Nephron (organoid): ENCODE results near the gene RNF166.

Source experiments
- H3K27ac Mint-ChIP-seq, 3 experiments: 2 replicates each; pipeline ENCODE4 v1.8.0; 2020; ENCODE audit warnings: mixed read lengths in 3 of 3, mild to moderate bottlenecking in 2 of 3, moderate library complexity in 1 of 3
- H3K27me3 Mint-ChIP-seq: 2 replicates; pipeline ENCODE4 v1.8.0; 2021; ENCODE audit warnings: low read depth, mild to moderate bottlenecking, moderate library complexity, mixed read lengths
- H3K36me3 Mint-ChIP-seq: 2 replicates; pipeline ENCODE4 v1.8.0; 2020; ENCODE audit warnings: low read depth, mixed read lengths
- H3K4me1 Mint-ChIP-seq: 2 replicates; pipeline ENCODE4 v1.8.0; 2020; ENCODE audit warnings: mixed read lengths
- H3K4me3 Mint-ChIP-seq, 3 experiments: 2 replicates each; pipeline ENCODE4 v1.8.0; 2020; ENCODE audit warnings: mild to moderate bottlenecking in 3 of 3, mixed read lengths in 3 of 3, moderate library complexity in 2 of 3
- H3K9me3 Mint-ChIP-seq: 2 replicates; pipeline ENCODE4 v1.8.0; 2020; ENCODE audit warnings: mixed read lengths
- TF ChIP-seq, protein P1 (sequence below), 3 experiments: fragments of 200-600 bp; sonication (generic); IDR thresholded peaks; one replicate each; pipeline ENCODE4 v1.5.0; 2021; ENCODE audit warnings: antibody characterized with exemption in 3 of 3; ENCODE audit not compliant: unreplicated experiment in 3 of 3

The RNF166 gene

DNA sequence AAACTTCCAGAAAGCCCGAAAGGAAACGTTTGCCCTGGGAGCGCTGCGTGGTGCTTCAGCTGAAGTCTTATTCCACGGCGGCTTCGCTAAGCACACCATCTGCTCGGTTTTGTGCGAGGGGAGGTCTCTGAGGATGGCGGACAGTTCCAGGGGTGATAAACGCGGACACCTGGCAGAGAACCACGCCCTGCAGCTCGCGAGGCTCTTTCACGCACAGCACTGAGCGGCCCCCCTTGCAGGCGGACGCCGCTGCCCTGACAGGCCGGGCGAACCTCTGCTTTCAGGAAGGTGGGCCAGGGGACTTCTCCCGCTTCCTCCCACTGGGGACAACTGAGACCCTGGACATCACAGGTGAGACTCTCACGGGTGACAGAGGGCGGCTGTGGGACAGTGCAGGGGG, 47.0 kb downstream of the RNF166 start:
- no peaks in the 10 kb centered on the region for H3K36me3 Mint-ChIP-seq
- H3K4me3 Mint-ChIP-seq: no peak overlapping the region
- no peaks in the 10 kb centered on the region for H3K27me3 Mint-ChIP-seq
- H3K27ac Mint-ChIP-seq: no peak overlapping the region
- no peaks in the 10 kb centered on the region for H3K9me3 Mint-ChIP-seq
- H3K4me1 Mint-ChIP-seq: peaks cover 9% of the 10 kb centered on the region
- TF ChIP-seq, protein P1, sequence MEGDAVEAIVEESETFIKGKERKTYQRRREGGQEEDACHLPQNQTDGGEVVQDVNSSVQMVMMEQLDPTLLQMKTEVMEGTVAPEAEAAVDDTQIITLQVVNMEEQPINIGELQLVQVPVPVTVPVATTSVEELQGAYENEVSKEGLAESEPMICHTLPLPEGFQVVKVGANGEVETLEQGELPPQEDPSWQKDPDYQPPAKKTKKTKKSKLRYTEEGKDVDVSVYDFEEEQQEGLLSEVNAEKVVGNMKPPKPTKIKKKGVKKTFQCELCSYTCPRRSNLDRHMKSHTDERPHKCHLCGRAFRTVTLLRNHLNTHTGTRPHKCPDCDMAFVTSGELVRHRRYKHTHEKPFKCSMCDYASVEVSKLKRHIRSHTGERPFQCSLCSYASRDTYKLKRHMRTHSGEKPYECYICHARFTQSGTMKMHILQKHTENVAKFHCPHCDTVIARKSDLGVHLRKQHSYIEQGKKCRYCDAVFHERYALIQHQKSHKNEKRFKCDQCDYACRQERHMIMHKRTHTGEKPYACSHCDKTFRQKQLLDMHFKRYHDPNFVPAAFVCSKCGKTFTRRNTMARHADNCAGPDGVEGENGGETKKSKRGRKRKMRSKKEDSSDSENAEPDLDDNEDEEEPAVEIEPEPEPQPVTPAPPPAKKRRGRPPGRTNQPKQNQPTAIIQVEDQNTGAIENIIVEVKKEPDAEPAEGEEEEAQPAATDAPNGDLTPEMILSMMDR (IDR thresholded peaks at IDR 0.05; ENCODE audit: unreplicated experiment in 3 of 3): no peak

DNA sequence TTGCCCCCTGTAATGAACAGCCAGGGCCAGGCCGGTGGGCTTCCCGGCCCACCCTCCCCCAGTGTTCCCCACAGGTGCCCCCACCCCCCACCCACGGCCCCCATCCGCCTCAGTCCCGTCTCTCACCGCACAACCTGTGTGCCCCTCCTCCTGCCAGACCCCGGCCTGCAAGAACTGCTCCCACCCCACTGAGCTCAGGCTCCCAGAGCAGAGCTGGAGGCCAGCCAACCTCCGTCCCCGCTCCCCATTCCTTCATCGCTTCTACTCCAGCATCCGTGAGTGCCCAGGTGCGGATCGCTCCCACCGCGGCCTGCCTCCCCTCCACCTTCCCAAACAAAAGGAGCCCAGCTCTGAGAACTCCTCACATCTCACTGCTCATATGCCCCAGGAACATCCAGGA, 47.5 kb downstream of the RNF166 start:
- no peaks in the 10 kb centered on the region for H3K27me3 Mint-ChIP-seq
- peaks cover 9% of the 10 kb centered on the region for H3K4me1 Mint-ChIP-seq
- no peak overlapping the region for H3K27ac Mint-ChIP-seq

DNA sequence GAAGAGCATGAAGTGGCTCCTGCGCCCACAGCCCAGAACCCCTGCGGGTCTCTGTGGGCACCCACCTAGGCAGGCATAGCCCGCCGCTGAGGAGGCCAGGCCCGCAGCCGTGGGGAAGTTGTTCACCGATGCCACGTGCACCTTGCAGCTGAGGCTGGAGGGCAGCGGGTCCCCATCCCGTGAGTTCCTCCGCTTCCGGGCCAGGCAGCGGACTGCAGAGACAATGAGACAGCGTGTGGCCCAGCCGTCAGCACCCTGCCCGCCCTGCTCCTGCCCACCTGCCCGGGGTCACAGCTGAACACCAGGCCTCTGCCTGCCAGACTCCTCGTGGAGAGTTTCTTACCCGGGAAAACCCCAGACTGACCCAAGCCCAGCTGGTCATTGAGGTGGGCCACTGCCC, 48.8 kb downstream of the RNF166 start:
- no peak overlapping the region for H3K4me3 Mint-ChIP-seq

More for the DNA sequence above, 47.5 kb downstream of the RNF166 start:
- TF ChIP-seq, protein P1 (IDR thresholded peaks at IDR 0.05; ENCODE audit: unreplicated experiment in 3 of 3): no peak
- Mint-ChIP-seq H3K36me3 (peaks cover 3% of the 10 kb centered on the region), H3K9me3 (no peaks in the 10 kb centered on the region), H3K4me3 (no peak overlapping the region)

DNA sequence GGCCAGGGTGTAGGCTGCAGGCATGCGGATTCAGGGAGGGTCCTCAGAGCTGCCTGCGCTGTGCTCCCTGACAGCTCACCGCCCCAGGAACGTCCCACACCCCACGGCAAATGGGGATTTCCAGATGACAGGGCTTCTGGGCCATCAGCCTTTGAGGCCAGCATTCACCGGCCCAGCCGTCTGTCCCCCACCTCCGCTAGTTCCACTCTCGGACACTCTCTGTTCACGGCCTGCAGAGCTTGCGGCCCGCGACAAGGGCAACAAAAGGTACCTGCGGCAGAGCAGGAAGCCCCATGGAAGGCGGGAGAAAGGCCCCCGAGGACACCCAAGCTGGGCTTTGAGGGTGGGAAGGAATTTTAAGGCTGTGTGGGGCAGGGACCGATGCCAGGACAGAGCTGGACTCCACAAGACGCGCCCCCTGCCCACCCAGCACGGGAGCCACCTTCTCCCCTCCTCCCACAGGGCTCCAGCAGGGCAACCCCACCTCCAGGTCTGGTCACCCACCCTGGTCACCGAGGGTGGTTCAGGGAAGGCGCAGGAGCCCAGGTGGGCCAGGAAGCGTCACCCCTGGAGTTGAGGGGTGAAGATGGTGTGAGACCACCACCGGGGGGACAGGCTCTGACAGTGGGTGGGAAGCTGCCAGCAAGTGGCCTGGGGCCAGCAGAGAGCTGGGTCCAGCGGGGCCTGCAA, 49.8 kb downstream of the RNF166 start:
- TF ChIP-seq, protein P1 (IDR thresholded peaks at IDR 0.05; ENCODE audit: unreplicated experiment in 3 of 3): no peak
- Mint-ChIP-seq H3K4me3 (no peak overlapping the region), H3K4me1 (peaks cover 3% of the 10 kb centered on the region)

More for the DNA sequence above, 48.8 kb downstream of the RNF166 start:
- no peak overlapping the region for H3K27ac Mint-ChIP-seq
- H3K27me3 Mint-ChIP-seq: no peaks in the 10 kb centered on the region
- H3K36me3 Mint-ChIP-seq: peaks cover 8% of the 10 kb centered on the region
- H3K9me3 Mint-ChIP-seq: no peaks in the 10 kb centered on the region
- peaks cover 9% of the 10 kb centered on the region for H3K4me1 Mint-ChIP-seq
- TF ChIP-seq, protein P1 (IDR thresholded peaks at IDR 0.05; ENCODE audit: unreplicated experiment in 3 of 3): no peak

DNA sequence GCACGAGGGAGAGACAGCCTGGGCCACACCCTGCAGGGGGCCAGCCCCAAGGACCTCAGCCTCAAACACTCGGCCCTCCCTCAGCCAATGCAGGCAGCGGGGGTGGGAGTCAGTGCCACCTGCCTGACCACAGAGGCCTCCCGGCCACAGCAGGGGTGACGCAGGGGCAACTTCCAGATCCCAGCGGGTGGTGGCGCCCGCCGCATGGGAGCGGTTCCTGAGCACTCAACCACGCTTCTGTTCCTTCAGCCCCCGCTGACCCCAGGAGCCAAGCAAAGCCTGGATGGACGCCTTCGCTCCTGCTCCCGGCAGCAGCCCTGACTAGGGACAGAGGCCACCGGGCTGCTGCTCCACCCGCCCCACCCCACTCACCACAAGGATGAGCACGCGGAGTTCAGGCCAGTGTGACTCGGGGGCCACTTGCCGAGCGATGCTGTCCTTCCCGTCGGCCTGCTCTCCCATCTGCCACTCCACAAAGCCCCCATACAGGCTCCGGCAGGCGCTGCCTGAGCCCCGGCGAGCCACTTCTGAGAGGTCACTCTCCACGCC, 50.4 kb downstream of the RNF166 start:
- no peaks in the 10 kb centered on the region for H3K4me1 Mint-ChIP-seq
- H3K36me3 Mint-ChIP-seq: peaks cover 8% of the 10 kb centered on the region
- H3K9me3 Mint-ChIP-seq: no peaks in the 10 kb centered on the region
- H3K27ac Mint-ChIP-seq: no peak overlapping the region
- TF ChIP-seq, protein P1 (IDR thresholded peaks at IDR 0.05; ENCODE audit: unreplicated experiment in 3 of 3): no peak
- H3K27me3 Mint-ChIP-seq: no peaks in the 10 kb centered on the region
- H3K4me3 Mint-ChIP-seq: no peak overlapping the region

More for the DNA sequence above, 49.8 kb downstream of the RNF166 start:
- H3K9me3 Mint-ChIP-seq: no peaks in the 10 kb centered on the region
- no peak overlapping the region for H3K27ac Mint-ChIP-seq
- H3K27me3 Mint-ChIP-seq: no peaks in the 10 kb centered on the region
- H3K36me3 Mint-ChIP-seq: peaks cover 8% of the 10 kb centered on the region
